ENCODE measurements around the gene IL17F.

DNA sequence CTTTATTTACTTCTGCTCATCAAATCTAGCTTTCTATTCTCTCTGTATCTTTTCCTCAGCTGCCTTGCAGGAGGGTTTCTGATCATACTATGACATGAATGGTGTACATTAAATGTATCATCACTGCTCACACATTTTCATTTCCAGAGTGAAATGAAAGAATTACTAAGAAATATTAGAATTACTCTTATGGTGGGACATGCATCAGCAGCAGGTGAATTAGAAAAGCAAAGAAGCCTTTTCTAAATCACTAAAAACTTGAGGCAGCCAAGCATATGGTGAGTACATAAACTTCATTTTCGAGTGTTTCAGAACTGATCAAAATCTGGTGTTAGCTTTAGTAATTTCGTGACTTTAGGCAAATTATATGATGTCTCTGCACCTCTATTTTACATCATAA is 34.5 kb downstream of the IL17F start:
- TF ChIP-seq POLR2A (IDR thresholded peaks at IDR 0.05; ENCODE audit: control extremely low read depth in 1 of 2, low read depth in 2 of 2, low read length in 2 of 2) (no peak), CTCF (IDR thresholded peaks at IDR 0.05; ENCODE audit: control extremely low read depth in 1 of 3, insufficient read depth in 1 of 3, low read depth in 1 of 3, low read length in 3 of 3) (no peak), EP300 (IDR thresholded peaks at IDR 0.05; ENCODE audit: borderline replicate concordance in 1 of 2, low read depth in 2 of 2, low read length in 2 of 2) (no peak), EZH2 (IDR thresholded peaks at IDR 0.05; ENCODE audit: low read depth, low read length, severe bottlenecking) (no peak), CEBPB (IDR thresholded peaks at IDR 0.05; ENCODE audit: low read depth, low read length) (no peak), RFX5 (IDR thresholded peaks at IDR 0.05; ENCODE audit: borderline replicate concordance, low read depth, low read length) (no peak), EGR1 (IDR thresholded peaks at IDR 0.05; ENCODE audit: borderline replicate concordance, low read depth, low read length) (no peak), SAP30 (IDR thresholded peaks at IDR 0.05; ENCODE audit: insufficient read depth, insufficient replicate concordance, low read length) (no peak)
